GM19324 (cell line): ENCODE results near the gene PLD3.

Experiments used
- ATAC-seq: cut with Tn5 transposase; IDR thresholded peaks from one replicate; pipeline ENCODE4 v1.9.1; 2021; ENCODE audit warnings: mild to moderate bottlenecking, moderate library complexity; ENCODE audit not compliant: unreplicated experiment, low FRiP score

Gene PLD3

GRCh38 chr19:40425450-40426287 lies 77.2 kb downstream of the PLD3 start, which contains the start of gene SERTAD1:
SERTAD1 (minus strand) TSS chr19:40425992; CDS start chr19:40423546, 2,446 bp downstream.
- ATAC-seq, result peak; percentile 89
